ENCODE results near the gene PACRG. TPM values are rescaled to one million over a fixed set of nuclear protein-coding genes. Genes with fewer than 3 reads are reported as not detected.

The PACRG gene
- polyA plus RNA-seq, 1 donor (not counting 4 experiments of a cell fraction or from before 2014, with no cell fraction given), result 0.31 TPM

- H3K27ac ChIP-seq (ENCODE audit: control insufficient read depth, insufficient read depth, low read length), result no peak overlapping the region
- H3K4me1 ChIP-seq (ENCODE audit: control insufficient read depth, extremely low read depth, insufficient read depth, low read length), result peaks cover 7% of the 10 kb centered on the region
- no peak overlapping the region for H3K4me3 ChIP-seq (ENCODE audit: control insufficient read depth in 2 of 3, extremely low read depth in 1 of 3, insufficient read depth in 2 of 3, low read depth in 1 of 3, low read length in 3 of 3)
- no peaks in the 10 kb centered on the region for H4K20me1 ChIP-seq (ENCODE audit: control insufficient read depth, extremely low read depth, insufficient read depth, low read length)
- dilution Hi-C loops (cut with MboI; ENCODE audit: extremely low pct_ligation_motif_present, low sequenced_read_pairs), result no loop called here
- H3K79me2 ChIP-seq (ENCODE audit: control insufficient read depth, insufficient read depth, low read length), result no peaks in the 10 kb centered on the region
- no peaks in the 10 kb centered on the region for H3K36me3 ChIP-seq (ENCODE audit: control insufficient read depth in 2 of 2, extremely low read depth in 1 of 2, insufficient read depth in 2 of 2, low read length in 2 of 2)
- H3K9ac ChIP-seq (ENCODE audit: control insufficient read depth, extremely low read depth, insufficient read depth, low read length), result no peak overlapping the region
- H3K27me3 ChIP-seq (ENCODE audit: control insufficient read depth, extremely low read depth, insufficient read depth, low read length), result no peaks in the 10 kb centered on the region
- H3K9me1 ChIP-seq (ENCODE audit: control insufficient read depth, extremely low read depth, insufficient read depth, low read length), result no peaks in the 10 kb centered on the region
- H3K4me2 ChIP-seq (ENCODE audit: control insufficient read depth, extremely low read depth, insufficient read depth, low read depth, low read length), result no peak overlapping the region
- H2AFZ ChIP-seq (ENCODE audit: control insufficient read depth, low read length), result no peak overlapping the region
- DNase-seq (ENCODE audit: low read depth, low spot score), result no peak
- TF ChIP-seq CTCF (optimal IDR thresholded peaks at IDR 0.05 in 1 of 3, IDR thresholded peaks at IDR 0.05 in 1 of 3, conservative IDR thresholded peaks at IDR 0.05 in 1 of 3; ENCODE audit: extremely low read depth in 1 of 3, insufficient read depth in 2 of 3, low read length in 3 of 3), result no peak
- FAIRE-seq, result no peak
- H3K9me3 ChIP-seq (ENCODE audit: control insufficient read depth, low read depth, low read length), result no peaks in the 10 kb centered on the region
Measured at GRCh38 chr6:162728706-162729105, 932 bp downstream of the PACRG start.

GRCh38 chr6:162730502-162730901 is 2.7 kb downstream of the PACRG start:
- Histone ChIP-seq H3K9me3 (ENCODE audit: control insufficient read depth, low read depth, low read length) (no peaks in the 10 kb centered on the region), H3K27ac (ENCODE audit: control insufficient read depth, insufficient read depth, low read length) (no peak overlapping the region), H3K4me1 (ENCODE audit: control insufficient read depth, extremely low read depth, insufficient read depth, low read length) (peaks cover 7% of the 10 kb centered on the region), H3K4me2 (ENCODE audit: control insufficient read depth, extremely low read depth, insufficient read depth, low read depth, low read length) (no peak overlapping the region), H3K4me3 (ENCODE audit: control insufficient read depth in 2 of 3, extremely low read depth in 1 of 3, insufficient read depth in 2 of 3, low read depth in 1 of 3, low read length in 3 of 3) (no peak overlapping the region), H3K9me1 (ENCODE audit: control insufficient read depth, extremely low read depth, insufficient read depth, low read length) (no peaks in the 10 kb centered on the region), H2AFZ (ENCODE audit: control insufficient read depth, low read length) (no peak overlapping the region), H3K9ac (ENCODE audit: control insufficient read depth, extremely low read depth, insufficient read depth, low read length) (no peak overlapping the region), H3K79me2 (ENCODE audit: control insufficient read depth, insufficient read depth, low read length) (no peaks in the 10 kb centered on the region), H3K36me3 (ENCODE audit: control insufficient read depth in 2 of 2, extremely low read depth in 1 of 2, insufficient read depth in 2 of 2, low read length in 2 of 2) (no peaks in the 10 kb centered on the region), H3K27me3 (ENCODE audit: control insufficient read depth, extremely low read depth, insufficient read depth, low read length) (no peaks in the 10 kb centered on the region), H4K20me1 (ENCODE audit: control insufficient read depth, extremely low read depth, insufficient read depth, low read length) (no peaks in the 10 kb centered on the region)
- TF ChIP-seq EZH2 (IDR thresholded peaks at IDR 0.05; ENCODE audit: low read length) (no peak), CTCF (optimal IDR thresholded peaks at IDR 0.05 in 1 of 3, IDR thresholded peaks at IDR 0.05 in 1 of 3, conservative IDR thresholded peaks at IDR 0.05 in 1 of 3; ENCODE audit: extremely low read depth in 1 of 3, insufficient read depth in 2 of 3, low read length in 3 of 3) (no peak)
- DNase-seq (ENCODE audit: low read depth, low spot score), result no peak
- dilution Hi-C loops (cut with MboI; ENCODE audit: extremely low pct_ligation_motif_present, low sequenced_read_pairs), result no loop called here
- no peak for FAIRE-seq
